ENCODE results near the gene ENPP1.
"Not testable (repeated sequence)": the region's sequence is repeated elsewhere in the genome, so short reads cannot be mapped to it uniquely, and the experiment has no call there.

Gene ENPP1

GRCh38 chr6:131832363-131832762 is 24.5 kb downstream of the ENPP1 start:
- DNase-seq = no peak

GRCh38 chr6:131838051-131838450 is 30.2 kb downstream of the ENPP1 start:
- no peak for DNase-seq

- no peak for DNase-seq
These were observed 31.6 kb downstream of the ENPP1 start for GRCh38 chr6:131839388-131839787.

GRCh38 chr6:131840441-131840840 is 32.6 kb downstream of the ENPP1 start:
- no peak for DNase-seq

- no peak for DNase-seq
These were observed 33.2 kb downstream of the ENPP1 start for GRCh38 chr6:131840936-131841583.

- DNase-seq = no peak
These were observed 35.9 kb downstream of the ENPP1 start for GRCh38 chr6:131843768-131844167.

GRCh38 chr6:131844243-131844841 is 36.5 kb downstream of the ENPP1 start:
- no peak for DNase-seq

- no peak for DNase-seq
These were observed 38.3 kb downstream of the ENPP1 start for GRCh38 chr6:131846023-131846663.

GRCh38 chr6:131846905-131847304 is 39.1 kb downstream of the ENPP1 start:
- no peak for DNase-seq

GRCh38 chr6:131849799-131850198 is 42.0 kb downstream of the ENPP1 start:
- no peak for DNase-seq

- DNase-seq = no peak
These were observed 43.4 kb downstream of the ENPP1 start for GRCh38 chr6:131851049-131851769.

- no peak for DNase-seq
These were observed 44.4 kb downstream of the ENPP1 start for GRCh38 chr6:131852200-131852599.

GRCh38 chr6:131854803-131855202 is 47.0 kb downstream of the ENPP1 start:
- DNase-seq = no peak

- DNase-seq = no peak
These were observed 51.1 kb downstream of the ENPP1 start for GRCh38 chr6:131858765-131859415.

- DNase-seq = not testable (repeated sequence)
These were observed 51.8 kb downstream of the ENPP1 start for GRCh38 chr6:131859658-131860057.

- no peak for DNase-seq
These were observed 53.6 kb downstream of the ENPP1 start for GRCh38 chr6:131861381-131861780.

- no peak for DNase-seq
These were observed 54.7 kb downstream of the ENPP1 start for GRCh38 chr6:131862476-131862875.

GRCh38 chr6:131867744-131868143 is 59.9 kb downstream of the ENPP1 start:
- DNase-seq = no peak

- no peak for DNase-seq
These were observed 61.0 kb downstream of the ENPP1 start for GRCh38 chr6:131868836-131869235.

GRCh38 chr6:131875647-131876046 is 67.8 kb downstream of the ENPP1 start:
- no peak for DNase-seq

- DNase-seq = no peak
These were observed 68.7 kb downstream of the ENPP1 start for GRCh38 chr6:131876545-131876944.

- DNase-seq = no peak
These were observed 70.4 kb downstream of the ENPP1 start for GRCh38 chr6:131877999-131878789.
